MM.1S (cell line): ENCODE results near the gene SF3B2.
"Not testable (repeated sequence)": the region's sequence is repeated elsewhere in the genome, so short reads cannot be mapped to it uniquely, and the experiment has no call there.

Experiments
- DNase-seq: peaks from one replicate; pipeline ENCODE4 v3.0.0-alpha.2; 2015
- H2AFZ ChIP-seq: fragments of 300-600 bp; sonication (generic); 2 replicates; pipeline ENCODE4 v1.6.0; 2016; ENCODE audit warnings: antibody characterized with exemption, low read length
- H3F3A ChIP-seq: fragments of 300-600 bp; sonication (generic); 2 replicates; pipeline ENCODE4 v1.6.1; 2016; ENCODE audit warnings: mild to moderate bottlenecking, antibody characterized with exemption, low read length, moderate library complexity, mixed read lengths; ENCODE audit not compliant: insufficient read depth
- H3K27ac ChIP-seq: fragments of 300-600 bp; sonication (generic); 2 replicates; pipeline ENCODE4 v1.5.1; 2016; ENCODE audit warnings: mild to moderate bottlenecking, low read length
- H3K27me3 ChIP-seq: fragments of 300-600 bp; sonication (generic); replicated peaks from 2 replicates; pipeline ENCODE4 v1.6.0; 2016; ENCODE audit warnings: low read length; ENCODE audit not compliant: insufficient read depth
- H3K36me3 ChIP-seq: fragments of 300-600 bp; sonication (generic); replicated peaks from 2 replicates; pipeline ENCODE4 v1.6.1; 2016; ENCODE audit warnings: mild to moderate bottlenecking, low read length, mixed read lengths; ENCODE audit not compliant: insufficient read depth
- H3K4me1 ChIP-seq: fragments of 300-600 bp; sonication (generic); 2 replicates; pipeline ENCODE4 v1.6.1; 2016; ENCODE audit warnings: low read length, mixed read lengths
- H3K4me2 ChIP-seq: fragments of 300-600 bp; sonication (generic); 2 replicates; pipeline ENCODE4 v1.6.0; 2016; ENCODE audit warnings: low read depth, low read length
- H3K4me3 ChIP-seq: fragments of 300-600 bp; sonication (generic); 2 replicates; pipeline ENCODE4 v1.5.1; 2016; ENCODE audit warnings: low read length, mixed read lengths
- H3K79me2 ChIP-seq: fragments of 300-600 bp; sonication (generic); 2 replicates; pipeline ENCODE4 v1.6.1; 2016; ENCODE audit warnings: mixed run types, low read length, mixed read lengths
- H3K9ac ChIP-seq: fragments of 300-600 bp; sonication (generic); 2 replicates; pipeline ENCODE4 v1.6.1; 2016; ENCODE audit warnings: low read length, mixed read lengths
- H3K9me2 ChIP-seq: fragments of 300-600 bp; sonication (generic); replicated peaks from 2 replicates; pipeline ENCODE4 v1.6.1; 2016; ENCODE audit warnings: mild to moderate bottlenecking, low read length, mixed read lengths; ENCODE audit not compliant: insufficient read depth
- H3K9me3 ChIP-seq: fragments of 300-600 bp; sonication (generic); replicated peaks from 2 replicates; pipeline ENCODE4 v1.6.1; 2016; ENCODE audit warnings: mild to moderate bottlenecking, low read length, mixed read lengths; ENCODE audit not compliant: insufficient read depth
- H4K20me1 ChIP-seq: fragments of 300-600 bp; sonication (generic); 2 replicates; pipeline ENCODE4 v1.6.1; 2016; ENCODE audit warnings: mild to moderate bottlenecking, low read length, moderate library complexity, mixed read lengths; ENCODE audit not compliant: insufficient read depth
- EZH2 ChIP-seq: fragments of 300-600 bp; sonication (generic); optimal IDR thresholded peaks from 2 replicates; pipeline ENCODE3; 2017; ENCODE audit warnings: low read depth, mild to moderate bottlenecking, antibody characterized with exemption, low read length, mixed read lengths
- EZH2phosphoT487 ChIP-seq: fragments of 300-600 bp; sonication (generic); IDR thresholded peaks from 2 replicates; pipeline ENCODE4 v1.6.1; 2018; ENCODE audit warnings: antibody characterized with exemption, low read length
- TF ChIP-seq, protein P1 (sequence below): fragments of 300-600 bp; sonication (generic); IDR thresholded peaks from 2 replicates; pipeline ENCODE4 v1.5.1; 2016; ENCODE audit warnings: antibody characterized with exemption, low read length, mixed read lengths

SF3B2 gene

DNA sequence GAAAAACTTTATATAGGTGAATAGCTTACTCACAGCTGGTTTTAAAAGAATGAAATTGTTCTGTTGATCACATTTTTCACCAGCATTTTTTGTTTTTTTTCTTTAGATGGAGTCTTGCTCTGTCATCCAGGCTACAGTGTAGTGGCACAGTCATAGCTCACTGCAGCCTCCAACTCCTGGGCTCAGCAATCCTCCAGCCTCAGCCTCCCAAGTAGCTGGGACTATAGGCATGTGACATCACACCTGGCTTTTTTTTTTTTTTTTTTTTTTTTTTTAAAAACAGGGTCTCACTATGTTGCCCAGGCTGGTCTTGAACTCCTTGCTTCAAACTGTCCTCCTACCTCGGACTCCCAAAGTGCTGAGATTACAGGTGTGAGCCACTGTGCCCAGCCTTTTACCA is 21.5 kb downstream of the SF3B2 start:
- H3K4me1 ChIP-seq: peaks cover 11% of the 10 kb centered on the region
- TF ChIP-seq EZH2phosphoT487 (no peak), EZH2 (no peak)
- TF ChIP-seq, protein P1, sequence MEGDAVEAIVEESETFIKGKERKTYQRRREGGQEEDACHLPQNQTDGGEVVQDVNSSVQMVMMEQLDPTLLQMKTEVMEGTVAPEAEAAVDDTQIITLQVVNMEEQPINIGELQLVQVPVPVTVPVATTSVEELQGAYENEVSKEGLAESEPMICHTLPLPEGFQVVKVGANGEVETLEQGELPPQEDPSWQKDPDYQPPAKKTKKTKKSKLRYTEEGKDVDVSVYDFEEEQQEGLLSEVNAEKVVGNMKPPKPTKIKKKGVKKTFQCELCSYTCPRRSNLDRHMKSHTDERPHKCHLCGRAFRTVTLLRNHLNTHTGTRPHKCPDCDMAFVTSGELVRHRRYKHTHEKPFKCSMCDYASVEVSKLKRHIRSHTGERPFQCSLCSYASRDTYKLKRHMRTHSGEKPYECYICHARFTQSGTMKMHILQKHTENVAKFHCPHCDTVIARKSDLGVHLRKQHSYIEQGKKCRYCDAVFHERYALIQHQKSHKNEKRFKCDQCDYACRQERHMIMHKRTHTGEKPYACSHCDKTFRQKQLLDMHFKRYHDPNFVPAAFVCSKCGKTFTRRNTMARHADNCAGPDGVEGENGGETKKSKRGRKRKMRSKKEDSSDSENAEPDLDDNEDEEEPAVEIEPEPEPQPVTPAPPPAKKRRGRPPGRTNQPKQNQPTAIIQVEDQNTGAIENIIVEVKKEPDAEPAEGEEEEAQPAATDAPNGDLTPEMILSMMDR: no peak
- H3K4me3 ChIP-seq: no peak overlapping the region
- no peak overlapping the region for H3K27ac ChIP-seq
- H3K9me2 ChIP-seq: no peaks in the 10 kb centered on the region
- peaks cover 21% of the 10 kb centered on the region for H3F3A ChIP-seq
- H3K36me3 ChIP-seq: no peaks in the 10 kb centered on the region
- H3K27me3 ChIP-seq: no peaks in the 10 kb centered on the region
- H3K9me3 ChIP-seq: no peaks in the 10 kb centered on the region
- H4K20me1 ChIP-seq: no peaks in the 10 kb centered on the region
- H3K4me2 ChIP-seq: no peak overlapping the region
- no peak overlapping the region for H2AFZ ChIP-seq
- H3K79me2 ChIP-seq: peaks cover 50% of the 10 kb centered on the region
- DNase-seq: no peak
- H3K9ac ChIP-seq: no peak overlapping the region

DNA sequence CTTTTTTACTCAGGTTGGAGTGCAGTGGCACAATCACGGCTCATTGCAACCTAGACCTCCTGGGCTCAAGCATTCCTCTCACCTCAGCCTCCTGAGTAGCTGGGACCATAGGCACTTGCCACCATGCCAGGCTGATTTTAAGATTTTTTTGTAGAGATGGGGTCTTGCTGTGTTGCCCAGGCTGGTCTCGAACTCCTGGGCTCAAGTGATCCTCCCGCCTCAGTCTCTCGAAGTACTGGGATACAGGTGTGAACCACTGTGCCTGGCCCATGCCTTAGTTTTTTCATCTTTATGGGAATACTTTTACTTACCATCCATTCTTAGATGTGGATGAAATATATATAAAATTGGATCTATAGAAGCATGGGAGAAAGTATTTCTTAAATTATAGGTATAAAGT is 23.1 kb downstream of the SF3B2 start:
- Histone ChIP-seq H3K27ac (no peak overlapping the region), H3K4me1 (peaks cover 2% of the 10 kb centered on the region; the same call in 1 of the 2 replicates), H4K20me1 (no peaks in the 10 kb centered on the region), H3K27me3 (no peaks in the 10 kb centered on the region), H3K79me2 (peaks cover 59% of the 10 kb centered on the region), H3K9me3 (no peaks in the 10 kb centered on the region), H3K4me3 (no peak overlapping the region), H3K36me3 (no peaks in the 10 kb centered on the region), H2AFZ (no peak overlapping the region), H3K9ac (no peak overlapping the region), H3K9me2 (no peaks in the 10 kb centered on the region), H3F3A (peaks cover 9% of the 10 kb centered on the region), H3K4me2 (no peak overlapping the region)
- no peak for DNase-seq
- no peak for TF ChIP-seq EZH2phosphoT487
- no peak for TF ChIP-seq EZH2
- TF ChIP-seq, protein P1: no peak

GRCh38 chr11:66076561-66076960 is 24.4 kb downstream of the SF3B2 start:
- Histone ChIP-seq H3K79me2 (peaks cover 59% of the 10 kb centered on the region), H2AFZ (no peak overlapping the region), H3K9ac (no peak overlapping the region), H3K4me3 (no peak overlapping the region), H3K4me2 (no peak overlapping the region), H3K4me1 (peaks cover 12% of the 10 kb centered on the region; the same call in 1 of the 2 replicates), H3K9me2 (no peaks in the 10 kb centered on the region), H3F3A (peaks cover 11% of the 10 kb centered on the region), H3K27ac (no peak overlapping the region), H4K20me1 (no peaks in the 10 kb centered on the region), H3K27me3 (no peaks in the 10 kb centered on the region), H3K36me3 (no peaks in the 10 kb centered on the region), H3K9me3 (no peaks in the 10 kb centered on the region)
- no peak for TF ChIP-seq EZH2phosphoT487
- no peak for TF ChIP-seq EZH2
- TF ChIP-seq, protein P1: no peak
- DNase-seq: no peak

DNA sequence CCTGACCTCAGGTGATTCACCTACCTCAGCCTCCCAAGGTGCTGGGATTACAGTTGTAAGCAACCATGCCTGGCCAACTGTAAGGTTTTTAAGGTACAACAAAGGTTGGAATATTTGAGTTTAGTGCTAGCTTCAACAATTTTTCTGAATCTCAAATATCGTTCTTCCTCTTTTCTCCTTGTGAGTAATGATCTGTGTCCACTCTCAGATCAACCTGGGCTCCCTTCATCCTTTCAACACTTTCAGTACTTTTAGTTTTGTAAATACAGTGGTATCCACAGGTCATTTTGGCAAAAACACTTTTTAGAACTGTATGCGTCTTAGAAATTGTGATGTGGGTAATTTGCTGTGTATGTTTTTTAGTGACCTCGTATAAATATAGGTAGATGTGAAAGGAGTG is 25.8 kb downstream of the SF3B2 start:
- H3K9me2 ChIP-seq: no peaks in the 10 kb centered on the region
- H3K9ac ChIP-seq: no peak overlapping the region
- H3K4me3 ChIP-seq: no peak overlapping the region
- TF ChIP-seq, protein P1: no peak
- TF ChIP-seq EZH2 (no peak), EZH2phosphoT487 (no peak)
- no peaks in the 10 kb centered on the region for H4K20me1 ChIP-seq
- peaks cover 59% of the 10 kb centered on the region for H3K79me2 ChIP-seq
- H3K27ac ChIP-seq: no peak overlapping the region
- H3K27me3 ChIP-seq: no peaks in the 10 kb centered on the region
- H3K9me3 ChIP-seq: no peaks in the 10 kb centered on the region
- no peak overlapping the region for H2AFZ ChIP-seq
- DNase-seq: no peak
- no peaks in the 10 kb centered on the region for H3K36me3 ChIP-seq
- no peak overlapping the region for H3K4me2 ChIP-seq
- H3F3A ChIP-seq: peaks cover 13% of the 10 kb centered on the region
- peaks cover 19% of the 10 kb centered on the region for H3K4me1 ChIP-seq

GRCh38 chr11:66078949-66079348 is 26.8 kb downstream of the SF3B2 start:
- H3K79me2 ChIP-seq: peaks cover 65% of the 10 kb centered on the region
- H3K4me1 ChIP-seq: peaks cover 19% of the 10 kb centered on the region
- H3K27ac ChIP-seq: not testable (repeated sequence)

More at GRCh38 chr11:66078949-66079348, 26.8 kb downstream of the SF3B2 start:
- H3K9me3 ChIP-seq, H3K9ac ChIP-seq, DNase-seq, H3K27me3 ChIP-seq, H3K9me2 ChIP-seq, H2AFZ ChIP-seq, H3K4me2 ChIP-seq, H4K20me1 ChIP-seq, H3K36me3 ChIP-seq, H3K4me3 ChIP-seq: not testable (repeated sequence)
- peaks cover 13% of the 10 kb centered on the region for H3F3A ChIP-seq
